HepG2 (cell line): ENCODE data around the gene PHF23. TPM values are rescaled to one million over a fixed set of nuclear protein-coding genes. Genes with fewer than 3 reads are reported as not detected.
A peak's percentile ranks its signal among the peaks of the same experiment; 100 is the strongest.

Experiments
- BRF2 ChIP-seq: sonication (generic); formaldehyde crosslinking; IDR thresholded peaks from 2 replicates; pipeline ENCODE4 v1.8.1; 2022; ENCODE audit warnings: mild to moderate bottlenecking, missing genetic modification reagents
- GTF3A ChIP-seq: sonication (generic); formaldehyde crosslinking; conservative IDR thresholded peaks from 2 replicates; pipeline ENCODE4 v1.4.0; 2020; ENCODE audit warnings: mild to moderate bottlenecking, missing genetic modification reagents
- KDM5B ChIP-seq: sonication (generic); formaldehyde crosslinking; IDR thresholded peaks from 2 replicates; pipeline ENCODE4 v1.4.0; 2020; ENCODE audit warnings: missing genetic modification reagents, mild to moderate bottlenecking, borderline replicate concordance
- MTA3 ChIP-seq: sonication (generic); formaldehyde crosslinking; IDR thresholded peaks from 2 replicates; pipeline ENCODE4 v1.4.0; 2020; ENCODE audit warnings: missing genetic modification reagents
- MYC ChIP-seq: sonication (generic); formaldehyde crosslinking; IDR thresholded peaks from 2 replicates; pipeline ENCODE4 v1.9.0; 2021; ENCODE audit warnings: missing genetic modification reagents, borderline replicate concordance
- PLRG1 ChIP-seq: fragments of 450-650 bp; conservative IDR thresholded peaks from 2 replicates; pipeline ENCODE4 v1.6.1; 2016
- RCOR2 ChIP-seq: IDR thresholded peaks from 2 replicates; pipeline ENCODE4 v1.6.1; 2016; ENCODE audit warnings: missing biosample characterization, missing genetic modification reagents
- REPIN1 ChIP-seq: sonication (generic); formaldehyde crosslinking; IDR thresholded peaks from 2 replicates; pipeline ENCODE4 v1.8.0; 2022; ENCODE audit warnings: missing genetic modification reagents, low read depth, mild to moderate bottlenecking, borderline replicate concordance
- REXO4 ChIP-seq: sonication (generic); formaldehyde crosslinking; IDR thresholded peaks from 2 replicates; pipeline ENCODE4 v1.8.0; 2022; ENCODE audit warnings: missing genetic modification reagents, mild to moderate bottlenecking, borderline replicate concordance
- SALL1 ChIP-seq: sonication (generic); formaldehyde crosslinking; IDR thresholded peaks from 2 replicates; pipeline ENCODE4 v1.8.0; 2022; ENCODE audit warnings: mild to moderate bottlenecking, missing genetic modification reagents
- ZBTB25 ChIP-seq: IDR thresholded peaks from 2 replicates; pipeline ENCODE4 v1.6.1; 2018; ENCODE audit warnings: missing genetic modification reagents
- ZNF136 ChIP-seq: sonication (generic); formaldehyde crosslinking; IDR thresholded peaks from 2 replicates; pipeline ENCODE4 v1.8.1; 2022; ENCODE audit warnings: low read depth, mild to moderate bottlenecking, moderate library complexity, missing genetic modification reagents
- ZNF282 ChIP-seq: fragments of 450-650 bp; IDR thresholded peaks from 2 replicates; pipeline ENCODE4 v1.6.1; 2018; ENCODE audit not compliant: partially characterized antibody
- ZNF30 ChIP-seq: sonication (generic); formaldehyde crosslinking; IDR thresholded peaks from 2 replicates; pipeline ENCODE4 v1.5.0; 2020; ENCODE audit warnings: mild to moderate bottlenecking, missing genetic modification reagents
- ZNF879 ChIP-seq: sonication (generic); formaldehyde crosslinking; IDR thresholded peaks from 2 replicates; pipeline ENCODE4 v1.8.1; 2023; ENCODE audit warnings: missing genetic modification reagents
- polyA plus RNA-seq, 8 experiments: library from polyadenylated mRNA; depleted of rRNA in 3 of 8; stranded (reverse) in 7 of 8; unstranded in 1 of 8; fragments of >200 nt; fragmentation: Illumina TruSeq in 4 of 8; extraction: Trizol in 4 of 8; gene quantifications; 2 replicates each; pipeline versions ENCODE4 v1.2.1 to v1.2.3, GENCODE V29; 2011 to 2016; ENCODE audit warnings: low read depth in 4 of 8, missing spikeins in 1 of 8, mixed read lengths in 1 of 8; ENCODE audit not compliant: insufficient read depth in 1 of 8
- total RNA-seq, 5 experiments: library from RNA; depleted of rRNA; stranded (reverse); fragments of >200 nt; fragmentation: Illumina TruSeq; extraction: Trizol; gene quantifications; 2 replicates each; pipeline ENCODE4 v1.2.3, GENCODE V29; 2016; ENCODE audit warnings: low read depth in 1 of 5
- TF ChIP-seq, protein P1 (sequence below), 2 experiments: sonication (generic) in 1 of 2; formaldehyde crosslinking in 1 of 2; IDR thresholded peaks; 2 replicates each; pipeline versions ENCODE4 v1.5.1 to v1.6.1; 2011 to 2020; ENCODE audit warnings: borderline replicate concordance in 1 of 2, low read depth in 1 of 2, low read length in 1 of 2, mild to moderate bottlenecking in 1 of 2, missing genetic modification reagents in 1 of 2, moderate library complexity in 1 of 2
- TF ChIP-seq, protein P2 (sequence below): sonication (generic); formaldehyde crosslinking; IDR thresholded peaks from 2 replicates; pipeline ENCODE4 v1.4.0; 2020; ENCODE audit warnings: missing genetic modification reagents, borderline replicate concordance

The PHF23 gene
- total and polyA plus RNA-seq, 2 of the 13 experiments (the other 11 are each of a cell fraction or from before 2014, with no cell fraction given), result 27.6 to 33.2 TPM

- TF ChIP-seq REXO4 (no peak), PLRG1 (no peak), ZNF282 (no peak), ZNF136 (CRISPR knock-in tag) (0 out of 2 replicates have a peak, but pooled peaks have one; percentile 69), REPIN1 (CRISPR knock-in tag) (peak; percentile 92), GTF3A (no peak), ZBTB25 (CRISPR knock-in tag) (peak; percentile 71; the same call in 1 of the 2 replicates), SALL1 (CRISPR knock-in tag) (peak; percentile 75), MYC (CRISPR knock-in tag) (peak; percentile 70), KDM5B (CRISPR knock-in tag) (peak; percentile 69; the same call in 1 of the 2 replicates), ZNF879 (CRISPR knock-in tag) (no peak), MTA3 (CRISPR knock-in tag) (no peak), ZNF30 (CRISPR knock-in tag) (no peak), BRF2 (CRISPR knock-in tag) (peak; percentile 53; the same call in 1 of the 2 replicates), RCOR2 (CRISPR knock-in tag) (0 out of 2 replicates have a peak, but pooled peaks have one; percentile 9)
- TF ChIP-seq, protein P1, sequence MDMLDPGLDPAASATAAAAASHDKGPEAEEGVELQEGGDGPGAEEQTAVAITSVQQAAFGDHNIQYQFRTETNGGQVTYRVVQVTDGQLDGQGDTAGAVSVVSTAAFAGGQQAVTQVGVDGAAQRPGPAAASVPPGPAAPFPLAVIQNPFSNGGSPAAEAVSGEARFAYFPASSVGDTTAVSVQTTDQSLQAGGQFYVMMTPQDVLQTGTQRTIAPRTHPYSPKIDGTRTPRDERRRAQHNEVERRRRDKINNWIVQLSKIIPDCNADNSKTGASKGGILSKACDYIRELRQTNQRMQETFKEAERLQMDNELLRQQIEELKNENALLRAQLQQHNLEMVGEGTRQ (IDR thresholded peaks at IDR 0.05; ENCODE audit: low read depth, low read length), result no peak
- TF ChIP-seq, protein P1 (CRISPR knock-in tag; IDR thresholded peaks at IDR 0.05; ENCODE audit: borderline replicate concordance), result no peak
- TF ChIP-seq, protein P2, sequence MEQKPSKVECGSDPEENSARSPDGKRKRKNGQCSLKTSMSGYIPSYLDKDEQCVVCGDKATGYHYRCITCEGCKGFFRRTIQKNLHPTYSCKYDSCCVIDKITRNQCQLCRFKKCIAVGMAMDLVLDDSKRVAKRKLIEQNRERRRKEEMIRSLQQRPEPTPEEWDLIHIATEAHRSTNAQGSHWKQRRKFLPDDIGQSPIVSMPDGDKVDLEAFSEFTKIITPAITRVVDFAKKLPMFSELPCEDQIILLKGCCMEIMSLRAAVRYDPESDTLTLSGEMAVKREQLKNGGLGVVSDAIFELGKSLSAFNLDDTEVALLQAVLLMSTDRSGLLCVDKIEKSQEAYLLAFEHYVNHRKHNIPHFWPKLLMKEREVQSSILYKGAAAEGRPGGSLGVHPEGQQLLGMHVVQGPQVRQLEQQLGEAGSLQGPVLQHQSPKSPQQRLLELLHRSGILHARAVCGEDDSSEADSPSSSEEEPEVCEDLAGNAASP (CRISPR knock-in tag), result peak; percentile 48; the same call in 1 of the 2 replicates
Measured at GRCh38 chr17:7280519-7281073, 41.3 kb upstream of the PHF23 start (continued).
